Measurements from ENCODE around the gene TMED6. TPM values are rescaled to one million over a fixed set of nuclear protein-coding genes. Genes with fewer than 3 reads are reported as not detected.

The TMED6 gene
- total RNA-seq, 1 experiment from 2014 or later: 0.72 TPM

GRCh38 chr16:69306031-69306430 lies 45.6 kb downstream of the TMED6 start:
- CTCF ChIA-PET: no interaction called here
- H3K9me3 Mint-ChIP-seq: no peaks in the 10 kb centered on the region
- POLR2A ChIA-PET: no interaction called here
- no peak for ATAC-seq
- peaks cover 3% of the 10 kb centered on the region; the same call in 1 of the 2 replicates for H3K4me1 Mint-ChIP-seq
- DNase-seq (ENCODE audit: low spot score): no peak
- no peak overlapping the region for H3K4me3 Mint-ChIP-seq
- TF ChIP-seq TEAD1 (CRISPR knock-in tag; IDR thresholded peaks at IDR 0.05): no peak
- no peak for TF ChIP-seq ELF4 (CRISPR knock-in tag; IDR thresholded peaks at IDR 0.05; ENCODE audit: low read depth)
- TF ChIP-seq, protein P1, sequence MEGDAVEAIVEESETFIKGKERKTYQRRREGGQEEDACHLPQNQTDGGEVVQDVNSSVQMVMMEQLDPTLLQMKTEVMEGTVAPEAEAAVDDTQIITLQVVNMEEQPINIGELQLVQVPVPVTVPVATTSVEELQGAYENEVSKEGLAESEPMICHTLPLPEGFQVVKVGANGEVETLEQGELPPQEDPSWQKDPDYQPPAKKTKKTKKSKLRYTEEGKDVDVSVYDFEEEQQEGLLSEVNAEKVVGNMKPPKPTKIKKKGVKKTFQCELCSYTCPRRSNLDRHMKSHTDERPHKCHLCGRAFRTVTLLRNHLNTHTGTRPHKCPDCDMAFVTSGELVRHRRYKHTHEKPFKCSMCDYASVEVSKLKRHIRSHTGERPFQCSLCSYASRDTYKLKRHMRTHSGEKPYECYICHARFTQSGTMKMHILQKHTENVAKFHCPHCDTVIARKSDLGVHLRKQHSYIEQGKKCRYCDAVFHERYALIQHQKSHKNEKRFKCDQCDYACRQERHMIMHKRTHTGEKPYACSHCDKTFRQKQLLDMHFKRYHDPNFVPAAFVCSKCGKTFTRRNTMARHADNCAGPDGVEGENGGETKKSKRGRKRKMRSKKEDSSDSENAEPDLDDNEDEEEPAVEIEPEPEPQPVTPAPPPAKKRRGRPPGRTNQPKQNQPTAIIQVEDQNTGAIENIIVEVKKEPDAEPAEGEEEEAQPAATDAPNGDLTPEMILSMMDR (IDR thresholded peaks at IDR 0.05): no peak
- TF ChIP-seq ATF3 (CRISPR knock-in tag; conservative IDR thresholded peaks at IDR 0.05): no peak
- no peak for TF ChIP-seq KAT7 (CRISPR knock-in tag; IDR thresholded peaks at IDR 0.05; ENCODE audit: borderline replicate concordance)
- H3K27me3 Mint-ChIP-seq (ENCODE audit: low read depth): no peaks in the 10 kb centered on the region
- no peak overlapping the region; the same call in 1 of the 2 replicates for H3K27ac Mint-ChIP-seq
- H3K36me3 Mint-ChIP-seq: peaks cover 2% of the 10 kb centered on the region; the same call in 1 of the 2 replicates

- no peak for ATAC-seq
- Mint-ChIP-seq H3K9me3 (no peaks in the 10 kb centered on the region), H3K4me3 (no peak overlapping the region), H3K4me1 (no peaks in the 10 kb centered on the region), H3K27ac (no peak overlapping the region), H3K36me3 (peaks cover 14% of the 10 kb centered on the region), H3K27me3 (ENCODE audit: low read depth) (no peaks in the 10 kb centered on the region)
- ChIA-PET POLR2A (interaction anchor here (0.6 kb wide), 1 partner anchor 22 kb away, joined by 3 read pairs; no protein-coding TSS in a partner anchor), CTCF (interaction anchor here (1.4 kb wide), 1 partner anchor 455 kb away, joined by 3 read pairs; no protein-coding TSS in a partner anchor)
- no peak for DNase-seq (ENCODE audit: low spot score)
- TF ChIP-seq JUN (CRISPR knock-in tag; IDR thresholded peaks at IDR 0.05): no peak
- TF ChIP-seq ATF6 (CRISPR knock-in tag; IDR thresholded peaks at IDR 0.05): no peak
- TF ChIP-seq FOXJ3 (CRISPR knock-in tag; IDR thresholded peaks at IDR 0.05; ENCODE audit: borderline replicate concordance): no peak
- TF ChIP-seq, protein P2, sequence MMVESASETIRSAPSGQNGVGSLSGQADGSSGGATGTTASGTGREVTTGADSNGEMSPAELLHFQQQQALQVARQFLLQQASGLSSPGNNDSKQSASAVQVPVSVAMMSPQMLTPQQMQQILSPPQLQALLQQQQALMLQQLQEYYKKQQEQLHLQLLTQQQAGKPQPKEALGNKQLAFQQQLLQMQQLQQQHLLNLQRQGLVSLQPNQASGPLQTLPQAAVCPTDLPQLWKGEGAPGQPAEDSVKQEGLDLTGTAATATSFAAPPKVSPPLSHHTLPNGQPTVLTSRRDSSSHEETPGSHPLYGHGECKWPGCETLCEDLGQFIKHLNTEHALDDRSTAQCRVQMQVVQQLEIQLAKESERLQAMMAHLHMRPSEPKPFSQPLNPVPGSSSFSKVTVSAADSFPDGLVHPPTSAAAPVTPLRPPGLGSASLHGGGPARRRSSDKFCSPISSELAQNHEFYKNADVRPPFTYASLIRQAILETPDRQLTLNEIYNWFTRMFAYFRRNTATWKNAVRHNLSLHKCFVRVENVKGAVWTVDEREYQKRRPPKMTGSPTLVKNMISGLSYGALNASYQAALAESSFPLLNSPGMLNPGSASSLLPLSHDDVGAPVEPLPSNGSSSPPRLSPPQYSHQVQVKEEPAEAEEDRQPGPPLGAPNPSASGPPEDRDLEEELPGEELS (CRISPR knock-in tag; IDR thresholded peaks at IDR 0.05): no peak
- TF ChIP-seq NFE2L1 (CRISPR knock-in tag; IDR thresholded peaks at IDR 0.05): no peak
Observed at GRCh38 chr16:69302301-69302700, 49.3 kb downstream of the TMED6 start.

GRCh38 chr16:69301861-69302260 lies 49.7 kb downstream of the TMED6 start:
- Mint-ChIP-seq H3K9me3 (no peaks in the 10 kb centered on the region), H3K27ac (no peak overlapping the region), H3K4me3 (no peak overlapping the region), H3K36me3 (peaks cover 14% of the 10 kb centered on the region), H3K4me1 (no peaks in the 10 kb centered on the region), H3K27me3 (ENCODE audit: low read depth) (no peaks in the 10 kb centered on the region)
- ChIA-PET CTCF (interaction anchor here (1.4 kb wide), 1 partner anchor 455 kb away, joined by 3 read pairs; no protein-coding TSS in a partner anchor), POLR2A (interaction anchor here (0.6 to 0.7 kb wide), 2 partner anchors 22 to 208 kb away, joined by 3 read pairs; no protein-coding TSS in a partner anchor)
- no peak for ATAC-seq
- DNase-seq (ENCODE audit: low spot score): no peak
- TF ChIP-seq NFE2L1 (CRISPR knock-in tag; IDR thresholded peaks at IDR 0.05) (no peak), ZNF263 (CRISPR knock-in tag; IDR thresholded peaks at IDR 0.05; ENCODE audit: low read depth) (no peak), STAT6 (CRISPR knock-in tag; conservative IDR thresholded peaks at IDR 0.05; ENCODE audit: low read depth) (no peak), FOXJ3 (CRISPR knock-in tag; IDR thresholded peaks at IDR 0.05; ENCODE audit: borderline replicate concordance) (no peak), ZNF121 (CRISPR knock-in tag; IDR thresholded peaks at IDR 0.05) (no peak), ZNF138 (CRISPR knock-in tag; conservative IDR thresholded peaks at IDR 0.05) (no peak)
- TF ChIP-seq, protein P3, sequence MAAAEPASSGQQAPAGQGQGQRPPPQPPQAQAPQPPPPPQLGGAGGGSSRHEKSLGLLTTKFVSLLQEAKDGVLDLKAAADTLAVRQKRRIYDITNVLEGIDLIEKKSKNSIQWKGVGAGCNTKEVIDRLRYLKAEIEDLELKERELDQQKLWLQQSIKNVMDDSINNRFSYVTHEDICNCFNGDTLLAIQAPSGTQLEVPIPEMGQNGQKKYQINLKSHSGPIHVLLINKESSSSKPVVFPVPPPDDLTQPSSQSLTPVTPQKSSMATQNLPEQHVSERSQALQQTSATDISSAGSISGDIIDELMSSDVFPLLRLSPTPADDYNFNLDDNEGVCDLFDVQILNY (CRISPR knock-in tag; IDR thresholded peaks at IDR 0.05): no peak
- TF ChIP-seq, protein P4, sequence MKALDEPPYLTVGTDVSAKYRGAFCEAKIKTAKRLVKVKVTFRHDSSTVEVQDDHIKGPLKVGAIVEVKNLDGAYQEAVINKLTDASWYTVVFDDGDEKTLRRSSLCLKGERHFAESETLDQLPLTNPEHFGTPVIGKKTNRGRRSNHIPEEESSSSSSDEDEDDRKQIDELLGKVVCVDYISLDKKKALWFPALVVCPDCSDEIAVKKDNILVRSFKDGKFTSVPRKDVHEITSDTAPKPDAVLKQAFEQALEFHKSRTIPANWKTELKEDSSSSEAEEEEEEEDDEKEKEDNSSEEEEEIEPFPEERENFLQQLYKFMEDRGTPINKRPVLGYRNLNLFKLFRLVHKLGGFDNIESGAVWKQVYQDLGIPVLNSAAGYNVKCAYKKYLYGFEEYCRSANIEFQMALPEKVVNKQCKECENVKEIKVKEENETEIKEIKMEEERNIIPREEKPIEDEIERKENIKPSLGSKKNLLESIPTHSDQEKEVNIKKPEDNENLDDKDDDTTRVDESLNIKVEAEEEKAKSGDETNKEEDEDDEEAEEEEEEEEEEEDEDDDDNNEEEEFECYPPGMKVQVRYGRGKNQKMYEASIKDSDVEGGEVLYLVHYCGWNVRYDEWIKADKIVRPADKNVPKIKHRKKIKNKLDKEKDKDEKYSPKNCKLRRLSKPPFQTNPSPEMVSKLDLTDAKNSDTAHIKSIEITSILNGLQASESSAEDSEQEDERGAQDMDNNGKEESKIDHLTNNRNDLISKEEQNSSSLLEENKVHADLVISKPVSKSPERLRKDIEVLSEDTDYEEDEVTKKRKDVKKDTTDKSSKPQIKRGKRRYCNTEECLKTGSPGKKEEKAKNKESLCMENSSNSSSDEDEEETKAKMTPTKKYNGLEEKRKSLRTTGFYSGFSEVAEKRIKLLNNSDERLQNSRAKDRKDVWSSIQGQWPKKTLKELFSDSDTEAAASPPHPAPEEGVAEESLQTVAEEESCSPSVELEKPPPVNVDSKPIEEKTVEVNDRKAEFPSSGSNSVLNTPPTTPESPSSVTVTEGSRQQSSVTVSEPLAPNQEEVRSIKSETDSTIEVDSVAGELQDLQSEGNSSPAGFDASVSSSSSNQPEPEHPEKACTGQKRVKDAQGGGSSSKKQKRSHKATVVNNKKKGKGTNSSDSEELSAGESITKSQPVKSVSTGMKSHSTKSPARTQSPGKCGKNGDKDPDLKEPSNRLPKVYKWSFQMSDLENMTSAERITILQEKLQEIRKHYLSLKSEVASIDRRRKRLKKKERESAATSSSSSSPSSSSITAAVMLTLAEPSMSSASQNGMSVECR (CRISPR knock-in tag; IDR thresholded peaks at IDR 0.05; ENCODE audit: borderline replicate concordance): no peak

All from WTC11 (cell line).